Nucleus accumbens (tissue), 56 donors: ENCODE data around the gene RFC1.
"Not testable (repeated sequence)": the region's sequence is repeated elsewhere in the genome, so short reads cannot be mapped to it uniquely, and the experiment has no call there.

Experiments
- DNase-seq, 56 donors: peaks; one replicate each; lab custom pipeline; 2025; lab: John Stamatoyannopoulos, UW

RFC1 gene

GRCh38 chr4:39360611-39361010, 5.6 kb downstream of the RFC1 start:
- not testable (repeated sequence) for DNase-seq

GRCh38 chr4:39357002-39357401, 9.2 kb downstream of the RFC1 start:
- DNase-seq = no peak

- DNase-seq = no peak
Observed at GRCh38 chr4:39354254-39354552, 12.0 kb downstream of the RFC1 start.

GRCh38 chr4:39353478-39354253, 12.5 kb downstream of the RFC1 start:
- DNase-seq = no peak

GRCh38 chr4:39353149-39353477, 13.0 kb downstream of the RFC1 start:
- DNase-seq = not testable (repeated sequence)

- no peak for DNase-seq
Observed at GRCh38 chr4:39349326-39349725, 16.8 kb downstream of the RFC1 start.

GRCh38 chr4:39348371-39349315, 17.5 kb downstream of the RFC1 start:
- no peak for DNase-seq

GRCh38 chr4:39346856-39347519, 19.2 kb downstream of the RFC1 start:
- no peak for DNase-seq

- DNase-seq = no peak
Observed at GRCh38 chr4:39342731-39343130, 23.4 kb downstream of the RFC1 start.

GRCh38 chr4:39341075-39341725, 25.0 kb downstream of the RFC1 start:
- no peak for DNase-seq

- DNase-seq = no peak
Observed at GRCh38 chr4:39339968-39340367, 26.2 kb downstream of the RFC1 start.

- DNase-seq = no peak
Observed at GRCh38 chr4:39337841-39338240, 28.3 kb downstream of the RFC1 start.

- no peak for DNase-seq
Observed at GRCh38 chr4:39335566-39335965, 30.6 kb downstream of the RFC1 start.

- no peak for DNase-seq
Observed at GRCh38 chr4:39331191-39331590, 35.0 kb downstream of the RFC1 start.

GRCh38 chr4:39330353-39330752, 35.8 kb downstream of the RFC1 start:
- DNase-seq = no peak

- no peak for DNase-seq
Observed at GRCh38 chr4:39326468-39326977, 39.6 kb downstream of the RFC1 start.

- no peak for DNase-seq
Observed at GRCh38 chr4:39324897-39325613, 41.1 kb downstream of the RFC1 start.

GRCh38 chr4:39324446-39324845, 41.7 kb downstream of the RFC1 start:
- no peak for DNase-seq

GRCh38 chr4:39323821-39324220, 42.3 kb downstream of the RFC1 start:
- DNase-seq = no peak
